NB4 (cell line): ENCODE results near the gene ITIH1.
"Not testable (repeated sequence)": the region's sequence is repeated elsewhere in the genome, so short reads cannot be mapped to it uniquely, and the experiment has no call there.

Source experiments
- DNase-seq: peaks from one replicate; pipeline ENCODE4 v3.0.0; 2010; ENCODE audit warnings: low read depth
- H3K4me3 ChIP-seq: one replicate; pipeline ENCODE4 v1.5.1; 2011; ENCODE audit warnings: mild to moderate bottlenecking, low read depth, low read length, moderate library complexity
- CTCF ChIP-seq: IDR thresholded peaks from one replicate; pipeline ENCODE4 v1.5.1; 2012; ENCODE audit warnings: low read depth, low read length
- MAX ChIP-seq: IDR thresholded peaks from 2 replicates; pipeline ENCODE4 v1.6.1; 2011; ENCODE audit warnings: low read depth, low read length
- MYC ChIP-seq: IDR thresholded peaks from 2 replicates; pipeline ENCODE4 v1.6.1; 2011; ENCODE audit warnings: low read depth, low read length
- POLR2A ChIP-seq: IDR thresholded peaks from 2 replicates; pipeline ENCODE4 v1.6.1; 2011; ENCODE audit warnings: mild to moderate bottlenecking; ENCODE audit not compliant: insufficient read length; ENCODE audit errors: extremely low read depth

ITIH1 gene

DNA sequence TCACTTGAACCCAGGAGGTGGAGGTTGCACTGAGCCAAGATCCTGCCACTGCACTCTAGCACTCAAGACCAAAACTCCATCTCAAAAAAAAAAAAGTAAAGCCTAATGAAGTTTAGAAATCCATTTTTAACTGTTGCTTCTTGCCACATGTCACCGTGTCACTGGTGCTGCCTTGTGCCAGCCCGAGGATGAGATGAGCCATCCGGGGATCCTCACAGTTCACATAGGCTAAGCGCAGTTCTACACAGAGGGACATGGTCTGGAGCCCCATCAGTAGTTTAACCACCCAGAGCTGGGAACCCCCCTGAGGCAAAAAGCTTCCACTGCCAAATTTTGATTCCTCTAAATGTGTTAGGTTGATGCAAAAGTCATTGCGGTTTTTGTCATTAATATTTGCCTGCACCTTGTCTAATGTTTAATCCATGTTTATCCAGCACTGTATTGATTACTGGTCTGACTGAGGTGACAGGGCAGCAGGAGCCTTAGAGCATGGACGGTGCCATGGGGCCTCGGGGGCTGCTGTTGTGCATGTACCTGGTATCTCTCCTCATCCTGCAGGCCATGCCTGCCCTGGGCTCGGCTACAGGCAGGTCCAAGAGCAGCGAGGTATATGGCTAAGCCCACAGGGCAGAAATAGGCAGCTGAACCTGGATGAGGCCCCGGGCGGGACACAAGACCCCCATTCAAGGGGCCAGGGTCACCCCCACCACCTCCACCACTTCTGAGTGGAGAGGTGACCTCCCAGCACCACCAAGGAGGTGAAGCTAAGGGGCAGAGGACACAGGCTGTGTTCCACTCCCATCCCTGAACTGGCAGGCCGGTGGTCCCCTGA, at the start of gene ITIH1:
Gene ITIH1, plus strand, starts transcription at position 473 of the 832 bp plus-strand sequence. Its CDS starts 17 bp downstream, at position 490.
- no peak within 1 kb of the TSS for H3K4me3 ChIP-seq
- no peak for TF ChIP-seq CTCF
- no peak for TF ChIP-seq MYC
- no peak for TF ChIP-seq POLR2A
- TF ChIP-seq MAX: no peak
- no peak for DNase-seq

DNA sequence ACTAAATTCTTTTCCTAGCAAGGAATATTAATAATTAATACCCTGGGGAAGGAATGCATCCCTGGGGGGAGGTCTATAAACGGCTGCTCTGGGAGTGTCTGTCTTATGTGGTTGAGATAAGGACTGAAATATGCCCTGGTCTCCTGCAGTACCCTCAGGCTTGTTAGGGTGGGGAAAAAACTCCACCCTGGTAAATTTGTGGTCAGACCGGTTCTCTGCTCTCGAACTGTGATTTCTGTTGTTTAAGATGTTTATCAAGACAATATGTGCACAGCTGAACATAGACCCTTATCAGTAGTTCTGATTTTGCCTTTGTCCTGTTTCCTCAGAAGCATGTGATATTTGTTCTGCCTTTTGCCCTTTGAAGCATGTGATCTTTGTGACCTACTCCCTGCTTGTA, 48.6 kb upstream of the ITIH1 start:
- H3K4me3 ChIP-seq, DNase-seq: not testable (repeated sequence)

- no peak overlapping the region for H3K4me3 ChIP-seq
- no peak for TF ChIP-seq CTCF
- no peak for TF ChIP-seq MYC
- no peak for TF ChIP-seq MAX
- no peak for TF ChIP-seq POLR2A
- peak; percentile 39 for DNase-seq
These were observed 46.7 kb upstream of the ITIH1 start for GRCh38 chr3:52730681-52731080.

DNA sequence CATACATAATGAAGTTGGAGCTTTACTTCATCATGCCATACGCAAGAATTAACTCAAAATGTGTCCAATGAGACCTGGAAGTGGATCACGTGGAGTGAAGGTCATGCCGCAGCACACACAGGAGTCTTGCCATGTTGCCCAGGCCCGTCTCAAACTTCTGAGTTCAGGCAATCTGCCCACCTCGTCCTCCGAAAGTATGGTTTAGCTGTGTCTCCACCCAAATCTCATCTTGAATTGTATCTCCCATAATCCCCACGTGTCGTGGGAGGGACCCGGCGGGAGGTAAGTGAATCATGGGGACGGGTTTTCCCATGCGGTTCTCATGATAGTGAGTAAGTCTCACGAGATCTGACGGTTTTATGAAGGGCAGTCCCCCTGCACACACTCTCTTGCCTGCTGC, 45.8 kb upstream of the ITIH1 start:
- TF ChIP-seq MYC (no peak), POLR2A (no peak), CTCF (no peak), MAX (no peak)
- H3K4me3 ChIP-seq: no peak overlapping the region
- no peak for DNase-seq

DNA sequence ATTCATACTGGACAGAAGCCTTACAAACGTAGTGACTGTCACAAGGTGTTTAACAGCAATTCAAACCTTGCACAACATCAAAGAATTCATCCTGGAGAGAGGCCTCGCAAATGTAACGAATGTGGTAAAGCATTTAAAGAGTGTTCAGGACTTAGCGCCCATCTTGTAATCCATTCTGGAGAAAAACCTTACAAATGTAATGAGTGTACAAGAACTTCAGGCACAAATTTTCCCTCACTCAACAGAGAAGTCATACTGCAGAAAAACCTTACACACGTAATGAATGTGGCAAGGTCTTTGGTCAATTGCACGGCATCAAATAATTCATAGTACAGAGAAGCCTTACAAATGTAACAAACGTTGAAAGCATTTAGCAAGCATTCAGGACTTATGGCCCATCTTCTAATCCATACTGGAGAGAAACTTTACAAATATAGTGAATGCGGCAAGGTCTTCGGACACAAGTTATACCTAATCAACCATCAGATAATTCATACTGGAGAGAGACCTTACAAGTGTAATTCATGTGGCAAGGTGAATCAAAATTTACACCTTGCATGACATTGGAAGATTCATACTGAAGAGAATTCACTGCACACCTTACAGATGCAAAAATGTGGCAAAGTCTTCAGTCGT, 44.0 kb upstream of the ITIH1 start:
- TF ChIP-seq POLR2A: no peak
- no peak for DNase-seq
- no peak overlapping the region for H3K4me3 ChIP-seq

DNA sequence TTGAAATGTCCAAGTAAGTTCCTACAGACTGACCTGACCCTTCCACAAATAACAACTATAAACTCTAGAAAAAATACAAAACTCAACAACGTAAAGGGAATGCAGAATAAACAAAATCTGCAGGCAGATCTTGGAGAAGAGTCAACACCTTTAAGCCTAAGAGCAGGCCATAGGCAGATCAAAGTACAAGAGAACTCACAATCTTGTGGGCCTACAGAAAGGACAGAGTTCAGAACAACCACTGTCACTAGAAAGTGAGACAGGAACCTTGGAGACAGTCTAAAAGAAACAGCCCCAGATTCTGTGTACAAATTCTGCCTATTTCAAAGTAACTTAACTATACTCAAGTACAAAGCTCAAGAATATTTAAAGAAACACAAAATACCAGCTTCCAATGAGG, 37.7 kb upstream of the ITIH1 start:
- TF ChIP-seq MAX (no peak), MYC (no peak), CTCF (no peak), POLR2A (no peak)
- no peak for DNase-seq

GRCh38 chr3:52742418-52743041, 34.9 kb upstream of the ITIH1 start:
- TF ChIP-seq MYC (no peak), POLR2A (no peak), CTCF (no peak), MAX (no peak)
- H3K4me3 ChIP-seq: no peak overlapping the region
- peak; percentile 44 for DNase-seq

More for the DNA sequence above, 37.7 kb upstream of the ITIH1 start:
- no peak overlapping the region for H3K4me3 ChIP-seq
